ENCODE results near the gene PDLIM4.

Gene PDLIM4

GRCh38 chr5:132257131-132258101 is at the start of gene PDLIM4:
Gene PDLIM4, plus strand, starts transcription at chr5:132257696. Its CDS starts 39 bp downstream, at chr5:132257735.
- TF ChIP-seq JUND (IDR thresholded peaks at IDR 0.05; ENCODE audit: low read depth) = no peak
- in situ Hi-C loops (cut with HindIII; ENCODE audit: low pct_unique_long_range_greater_than_20kb, low sequenced_read_pairs) = no loop called here
- DNase-seq (ENCODE audit: low read depth in 1 of 2, low spot score in 1 of 2) = no peak

- in situ Hi-C loops (cut with HindIII; ENCODE audit: low pct_unique_long_range_greater_than_20kb, low sequenced_read_pairs) = no loop called here
- TF ChIP-seq JUND (IDR thresholded peaks at IDR 0.05; ENCODE audit: low read depth) = no peak
- no peak for DNase-seq (ENCODE audit: low read depth in 1 of 2, low spot score in 1 of 2)
Observed at GRCh38 chr5:132207778-132208177, 49.7 kb upstream of the PDLIM4 start.

GRCh38 chr5:132209131-132209530 is 48.4 kb upstream of the PDLIM4 start:
- in situ Hi-C loops (cut with HindIII; ENCODE audit: low pct_unique_long_range_greater_than_20kb, low sequenced_read_pairs) = no loop called here
- TF ChIP-seq JUND (IDR thresholded peaks at IDR 0.05; ENCODE audit: low read depth) = no peak
- DNase-seq (ENCODE audit: low read depth in 1 of 2, low spot score in 1 of 2) = no peak

GRCh38 chr5:132209901-132210545 is 47.5 kb upstream of the PDLIM4 start:
- no peak for TF ChIP-seq JUND (IDR thresholded peaks at IDR 0.05; ENCODE audit: low read depth)
- DNase-seq (ENCODE audit: low read depth in 1 of 2, low spot score in 1 of 2) = no peak
- in situ Hi-C loops (cut with HindIII; ENCODE audit: low pct_unique_long_range_greater_than_20kb, low sequenced_read_pairs) = no loop called here

- no peak for TF ChIP-seq JUND (IDR thresholded peaks at IDR 0.05; ENCODE audit: low read depth)
- in situ Hi-C loops (cut with HindIII; ENCODE audit: low pct_unique_long_range_greater_than_20kb, low sequenced_read_pairs) = no loop called here
- no peak for DNase-seq (ENCODE audit: low read depth in 1 of 2, low spot score in 1 of 2)
Observed at GRCh38 chr5:132210944-132211343, 46.6 kb upstream of the PDLIM4 start.

GRCh38 chr5:132211787-132212186 is 45.7 kb upstream of the PDLIM4 start:
- in situ Hi-C loops (cut with HindIII; ENCODE audit: low pct_unique_long_range_greater_than_20kb, low sequenced_read_pairs) = no loop called here
- no peak for TF ChIP-seq JUND (IDR thresholded peaks at IDR 0.05; ENCODE audit: low read depth)
- DNase-seq (ENCODE audit: low read depth in 1 of 2, low spot score in 1 of 2) = no peak

- no peak for TF ChIP-seq JUND (IDR thresholded peaks at IDR 0.05; ENCODE audit: low read depth)
- no peak for DNase-seq (ENCODE audit: low read depth in 1 of 2, low spot score in 1 of 2)
- in situ Hi-C loops (cut with HindIII; ENCODE audit: low pct_unique_long_range_greater_than_20kb, low sequenced_read_pairs) = no loop called here
Observed at GRCh38 chr5:132213666-132214065, 43.8 kb upstream of the PDLIM4 start.

GRCh38 chr5:132214491-132214890 is 43.0 kb upstream of the PDLIM4 start:
- in situ Hi-C loops (cut with HindIII; ENCODE audit: low pct_unique_long_range_greater_than_20kb, low sequenced_read_pairs) = no loop called here
- no peak for DNase-seq (ENCODE audit: low read depth in 1 of 2, low spot score in 1 of 2)
- no peak for TF ChIP-seq JUND (IDR thresholded peaks at IDR 0.05; ENCODE audit: low read depth)

GRCh38 chr5:132215329-132215728 is 42.2 kb upstream of the PDLIM4 start:
- no peak for TF ChIP-seq JUND (IDR thresholded peaks at IDR 0.05; ENCODE audit: low read depth)
- in situ Hi-C loops (cut with HindIII; ENCODE audit: low pct_unique_long_range_greater_than_20kb, low sequenced_read_pairs) = no loop called here
- DNase-seq (ENCODE audit: low read depth in 1 of 2, low spot score in 1 of 2) = peak in 1 of 2 experiments; percentile 70

GRCh38 chr5:132218321-132218720 is 39.2 kb upstream of the PDLIM4 start:
- TF ChIP-seq JUND (IDR thresholded peaks at IDR 0.05; ENCODE audit: low read depth) = no peak
- DNase-seq (ENCODE audit: low read depth in 1 of 2, low spot score in 1 of 2) = no peak
- in situ Hi-C loops (cut with HindIII; ENCODE audit: low pct_unique_long_range_greater_than_20kb, low sequenced_read_pairs) = no loop called here

GRCh38 chr5:132219289-132219970 is 38.1 kb upstream of the PDLIM4 start:
- no peak for TF ChIP-seq JUND (IDR thresholded peaks at IDR 0.05; ENCODE audit: low read depth)
- peak in 1 of 2 experiments; percentile 39 for DNase-seq (ENCODE audit: low read depth in 1 of 2, low spot score in 1 of 2)
- in situ Hi-C loops (cut with HindIII; ENCODE audit: low pct_unique_long_range_greater_than_20kb, low sequenced_read_pairs) = no loop called here

GRCh38 chr5:132219981-132220380 is 37.5 kb upstream of the PDLIM4 start:
- in situ Hi-C loops (cut with HindIII; ENCODE audit: low pct_unique_long_range_greater_than_20kb, low sequenced_read_pairs) = no loop called here
- no peak for DNase-seq (ENCODE audit: low read depth in 1 of 2, low spot score in 1 of 2)
- TF ChIP-seq JUND (IDR thresholded peaks at IDR 0.05; ENCODE audit: low read depth) = no peak

Data from T47D (cell line).